SHP77 treated with DMSO at 0.1 percent for 48 hours (cell line): ENCODE measurements around the gene SH3BP5L.

Experiments
- DNase-seq: peaks from one replicate; lab custom pipeline; 2025; lab: John Stamatoyannopoulos, UW

SH3BP5L gene

GRCh38 chr1:248776991-248777390 is 48.7 kb downstream of the SH3BP5L start:
- DNase-seq = no peak

- no peak for DNase-seq
Measured at GRCh38 chr1:248775441-248775840, 50.3 kb downstream of the SH3BP5L start.
